ENCODE results near the gene NUPR1. TPM values are rescaled to one million over a fixed set of nuclear protein-coding genes. Genes with fewer than 3 reads are reported as not detected.
A peak's percentile ranks its signal among the peaks of the same experiment; 100 is the strongest.

NUPR1 gene
- total and polyA plus RNA-seq, 2 of the 13 experiments (the other 11 are each of a cell fraction or from before 2014, with no cell fraction given), result 18.0 to 25.6 TPM

DNA sequence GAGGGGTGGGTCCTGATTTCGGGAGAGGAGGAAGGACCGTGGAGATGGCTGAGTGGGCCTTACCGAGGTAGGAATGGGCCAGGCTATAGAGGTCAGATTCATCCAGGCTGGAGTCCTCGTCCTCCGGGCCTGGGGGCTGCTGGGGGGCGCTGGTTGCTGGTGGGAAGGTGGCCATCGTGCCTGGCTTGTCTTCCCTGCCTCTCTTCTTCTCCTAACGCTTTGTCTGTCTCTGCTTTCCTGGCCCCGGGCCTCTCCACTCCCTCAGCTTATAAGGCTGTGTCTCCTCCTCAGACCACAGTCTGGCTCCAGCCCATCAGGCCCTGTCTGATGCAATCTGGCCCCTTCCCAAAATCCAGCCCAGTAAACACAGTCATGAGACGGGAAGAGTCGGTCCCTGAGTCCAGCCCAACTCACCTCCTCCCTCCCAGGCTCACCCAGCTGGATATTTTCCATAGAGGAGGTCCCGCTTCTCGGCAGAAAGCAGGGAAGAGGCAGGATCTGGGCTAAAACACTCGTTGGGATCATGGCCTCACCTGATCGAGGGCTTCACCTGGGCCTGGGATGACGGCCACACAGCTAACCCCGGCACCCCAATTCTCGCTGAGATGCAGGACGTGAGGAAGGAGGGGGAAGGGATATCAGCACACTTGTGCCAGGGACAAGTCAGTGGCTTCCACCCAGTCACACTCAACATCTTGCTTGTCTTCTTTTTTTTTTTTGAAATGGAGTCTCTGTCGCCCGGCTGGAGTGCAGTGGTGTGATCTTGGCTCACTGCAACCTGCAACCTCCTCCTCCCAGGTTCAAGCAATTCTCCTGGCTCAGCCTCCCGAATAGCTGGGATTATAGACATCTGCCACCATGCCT lies at the start of gene NUPR1 (continued):
- 0 out of 2 replicates have a peak, but pooled peaks have one; percentile 24 for TF ChIP-seq RCOR2 (CRISPR knock-in tag; IDR thresholded peaks at IDR 0.05)
- TF ChIP-seq, protein P1, sequence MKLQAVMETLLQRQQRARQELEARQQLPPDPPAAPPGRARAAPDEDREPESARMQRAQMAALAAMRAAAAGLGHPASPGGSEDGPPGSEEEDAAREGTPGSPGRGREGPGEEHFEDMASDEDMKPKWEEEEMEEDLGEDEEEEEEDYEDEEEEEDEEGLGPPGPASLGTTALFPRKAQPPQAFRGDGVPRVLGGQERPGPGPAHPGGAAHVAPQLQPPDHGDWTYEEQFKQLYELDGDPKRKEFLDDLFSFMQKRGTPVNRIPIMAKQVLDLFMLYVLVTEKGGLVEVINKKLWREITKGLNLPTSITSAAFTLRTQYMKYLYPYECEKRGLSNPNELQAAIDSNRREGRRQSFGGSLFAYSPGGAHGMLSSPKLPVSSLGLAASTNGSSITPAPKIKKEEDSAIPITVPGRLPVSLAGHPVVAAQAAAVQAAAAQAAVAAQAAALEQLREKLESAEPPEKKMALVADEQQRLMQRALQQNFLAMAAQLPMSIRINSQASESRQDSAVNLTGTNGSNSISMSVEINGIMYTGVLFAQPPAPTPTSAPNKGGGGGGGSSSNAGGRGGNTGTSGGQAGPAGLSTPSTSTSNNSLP (IDR thresholded peaks at IDR 0.05; ENCODE audit: low read depth, low read length), result no peak
- TF ChIP-seq SIX4 (CRISPR knock-in tag; IDR thresholded peaks at IDR 0.05), result no peak
- no peak; the same call in 1 of the 2 replicates for TF ChIP-seq ZSCAN21 (CRISPR knock-in tag; IDR thresholded peaks at IDR 0.05; ENCODE audit: borderline replicate concordance)
- no peak for TF ChIP-seq SOX6 (IDR thresholded peaks at IDR 0.05)
- TF ChIP-seq SOX6 (CRISPR knock-in tag; IDR thresholded peaks at IDR 0.05), result peak; percentile 70
- TF ChIP-seq ZFP91 (CRISPR knock-in tag; IDR thresholded peaks at IDR 0.05; ENCODE audit: borderline replicate concordance), result peak; percentile 69
- TF ChIP-seq ZNF577 (CRISPR knock-in tag; IDR thresholded peaks at IDR 0.05; ENCODE audit: borderline replicate concordance, low read depth), result no peak
- TF ChIP-seq SALL2 (CRISPR knock-in tag; IDR thresholded peaks at IDR 0.05), result peak; percentile 93
- no peak for TF ChIP-seq ZBTB7B (CRISPR knock-in tag; IDR thresholded peaks at IDR 0.05)
- no peak for TF ChIP-seq ZNF776 (CRISPR knock-in tag; IDR thresholded peaks at IDR 0.05)
- TF ChIP-seq RBM39 (IDR thresholded peaks at IDR 0.05; ENCODE audit: low read depth, low read length, poor library complexity, severe bottlenecking), result no peak
- TF ChIP-seq HOXD1 (CRISPR knock-in tag; IDR thresholded peaks at IDR 0.05), result peak; percentile 82; the same call in 1 of the 2 replicates
- TF ChIP-seq ZNF740 (CRISPR knock-in tag; IDR thresholded peaks at IDR 0.05), result 0 out of 2 replicates have a peak, but pooled peaks have one; percentile 42
- TF ChIP-seq FLYWCH1 (CRISPR knock-in tag; IDR thresholded peaks at IDR 0.05), result no peak
- no peak for TF ChIP-seq ARID2 (CRISPR knock-in tag; IDR thresholded peaks at IDR 0.05; ENCODE audit: borderline replicate concordance)
- no peak for TF ChIP-seq GATA4 (IDR thresholded peaks at IDR 0.05; ENCODE audit: borderline replicate concordance, low read depth)
- TF ChIP-seq, protein P2, sequence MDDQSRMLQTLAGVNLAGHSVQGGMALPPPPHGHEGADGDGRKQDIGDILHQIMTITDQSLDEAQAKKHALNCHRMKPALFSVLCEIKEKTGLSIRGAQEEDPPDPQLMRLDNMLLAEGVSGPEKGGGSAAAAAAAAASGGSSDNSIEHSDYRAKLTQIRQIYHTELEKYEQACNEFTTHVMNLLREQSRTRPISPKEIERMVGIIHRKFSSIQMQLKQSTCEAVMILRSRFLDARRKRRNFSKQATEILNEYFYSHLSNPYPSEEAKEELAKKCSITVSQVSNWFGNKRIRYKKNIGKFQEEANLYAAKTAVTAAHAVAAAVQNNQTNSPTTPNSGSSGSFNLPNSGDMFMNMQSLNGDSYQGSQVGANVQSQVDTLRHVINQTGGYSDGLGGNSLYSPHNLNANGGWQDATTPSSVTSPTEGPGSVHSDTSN (CRISPR knock-in tag; IDR thresholded peaks at IDR 0.05; ENCODE audit: borderline replicate concordance), result no peak
- TF ChIP-seq ZNF878 (CRISPR knock-in tag; IDR thresholded peaks at IDR 0.05), result peak; percentile 69; the same call in 1 of the 2 replicates
- TF ChIP-seq NR2F1 (CRISPR knock-in tag; IDR thresholded peaks at IDR 0.05), result no peak
- TF ChIP-seq TFE3 (CRISPR knock-in tag; IDR thresholded peaks at IDR 0.05), result peak; percentile 99
- TF ChIP-seq CREB1 (IDR thresholded peaks at IDR 0.05), result no peak
- TF ChIP-seq CREB1 (CRISPR knock-in tag; IDR thresholded peaks at IDR 0.05), result no peak
- no peak for TF ChIP-seq SCMH1 (CRISPR knock-in tag; IDR thresholded peaks at IDR 0.05; ENCODE audit: borderline replicate concordance)
